Colonic mucosa (tissue), 4 donors: Measurements from ENCODE around the gene TK2. TPM values are rescaled to one million over a fixed set of nuclear protein-coding genes. Genes with fewer than 3 reads are reported as not detected.

Experiments used
- DNase-seq: peaks from one replicate; pipeline ENCODE4 v3.0.0-alpha.2; 2020
- H3K27ac ChIP-seq: fragments of 200-600 bp; one replicate; pipeline ENCODE4 v1.8.0; 2021
- H3K27me3 ChIP-seq: fragments of 200-600 bp; one replicate; pipeline ENCODE4 v1.8.0; 2021
- H3K36me3 ChIP-seq: fragments of 200-600 bp; one replicate; pipeline ENCODE4 v1.8.0; 2021
- H3K4me1 ChIP-seq: fragments of 200-600 bp; one replicate; pipeline ENCODE4 v1.8.0; 2021; ENCODE audit warnings: mild to moderate bottlenecking
- H3K4me3 ChIP-seq: fragments of 200-600 bp; one replicate; pipeline ENCODE4 v1.8.0; 2021
- H3K9ac ChIP-seq, 2 donors: one replicate each; pipeline ENCODE4 v1.7.0; 2013; ENCODE audit warnings: control low read depth in 2 of 2, low read depth in 2 of 2, low read length in 2 of 2
- H3K9me3 ChIP-seq: fragments of 200-600 bp; one replicate; pipeline ENCODE4 v1.8.0; 2021
- intact Hi-C: fragments of 100-400 bp; cut with DNase I; formaldehyde crosslinking; loops from one replicate; pipeline ENCODE4 v1.14.1; 2022
- total RNA-seq, 2 donors: library from RNA; stranded (reverse); fragmentation: NEBNext Ultra II Directional in 1 of 2; extraction: Animal tissue kit (Norgen Biotek cat#: 25700) in 1 of 2; gene quantifications; one replicate each; pipeline ENCODE4 v1.2.1, GENCODE V29; 2021
- TF ChIP-seq, protein P1 (sequence below): fragments of 200-600 bp; IDR thresholded peaks from one replicate; pipeline ENCODE4 v1.8.0; 2022; ENCODE audit warnings: antibody characterized with exemption, mild to moderate bottlenecking
- donor health status: healthy.
- donor health status: DM: no; HTN: no; CAD: no.
- donor health status: DM: no; HTN: no; CAD: no.

Gene TK2
- total RNA-seq, 2 donors from 2014 or later, result 11.9 to 17.0 TPM

DNA sequence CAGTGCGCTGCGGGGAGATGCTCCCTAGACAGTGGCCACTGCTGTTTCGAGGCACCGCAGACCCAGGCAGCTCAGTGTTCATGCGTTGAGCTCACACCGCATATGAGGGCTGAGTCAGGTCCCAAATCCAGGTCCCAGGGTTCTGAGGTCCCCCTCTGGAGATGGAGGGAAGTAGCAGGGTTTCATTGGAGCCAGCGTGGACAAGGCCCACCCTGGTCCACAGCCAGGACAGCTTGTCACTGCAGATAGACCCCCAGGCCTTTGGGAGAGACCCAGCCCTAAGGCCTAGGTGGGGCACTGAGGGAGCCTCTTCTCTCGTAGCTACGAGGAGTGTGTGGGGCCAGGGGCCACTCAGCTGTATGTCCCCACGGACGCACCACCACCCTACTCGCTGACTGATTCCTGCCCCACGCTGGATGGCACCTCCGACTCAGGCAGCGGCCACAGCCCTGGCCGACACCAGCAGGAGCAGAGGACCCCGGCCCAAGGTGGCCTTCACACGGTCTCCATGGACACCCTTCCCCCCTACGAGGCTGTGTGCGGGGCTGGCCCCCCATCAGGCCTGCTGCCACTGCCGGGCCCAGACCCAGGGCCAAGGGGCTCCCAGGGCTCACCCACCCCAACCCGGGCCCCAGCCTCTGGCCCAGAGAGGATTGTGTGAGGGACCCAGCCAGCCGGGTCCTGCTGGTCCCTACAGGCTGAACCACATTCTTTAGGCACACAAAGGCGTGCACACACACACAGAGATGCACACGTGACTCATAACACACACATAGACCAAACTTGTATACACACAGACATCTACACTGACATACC, 69.4 kb downstream of the TK2 start:
- no peaks in the 10 kb centered on the region for H3K27me3 ChIP-seq
- no peak for DNase-seq
- H3K4me1 ChIP-seq, result no peaks in the 10 kb centered on the region
- H3K9me3 ChIP-seq, result no peaks in the 10 kb centered on the region
- intact Hi-C loops, result no loop called here
- no peak overlapping the region for H3K27ac ChIP-seq
- H3K36me3 ChIP-seq, result no peaks in the 10 kb centered on the region
- no peak overlapping the region for H3K9ac ChIP-seq
- H3K4me3 ChIP-seq, result no peak overlapping the region
- TF ChIP-seq, protein P1, sequence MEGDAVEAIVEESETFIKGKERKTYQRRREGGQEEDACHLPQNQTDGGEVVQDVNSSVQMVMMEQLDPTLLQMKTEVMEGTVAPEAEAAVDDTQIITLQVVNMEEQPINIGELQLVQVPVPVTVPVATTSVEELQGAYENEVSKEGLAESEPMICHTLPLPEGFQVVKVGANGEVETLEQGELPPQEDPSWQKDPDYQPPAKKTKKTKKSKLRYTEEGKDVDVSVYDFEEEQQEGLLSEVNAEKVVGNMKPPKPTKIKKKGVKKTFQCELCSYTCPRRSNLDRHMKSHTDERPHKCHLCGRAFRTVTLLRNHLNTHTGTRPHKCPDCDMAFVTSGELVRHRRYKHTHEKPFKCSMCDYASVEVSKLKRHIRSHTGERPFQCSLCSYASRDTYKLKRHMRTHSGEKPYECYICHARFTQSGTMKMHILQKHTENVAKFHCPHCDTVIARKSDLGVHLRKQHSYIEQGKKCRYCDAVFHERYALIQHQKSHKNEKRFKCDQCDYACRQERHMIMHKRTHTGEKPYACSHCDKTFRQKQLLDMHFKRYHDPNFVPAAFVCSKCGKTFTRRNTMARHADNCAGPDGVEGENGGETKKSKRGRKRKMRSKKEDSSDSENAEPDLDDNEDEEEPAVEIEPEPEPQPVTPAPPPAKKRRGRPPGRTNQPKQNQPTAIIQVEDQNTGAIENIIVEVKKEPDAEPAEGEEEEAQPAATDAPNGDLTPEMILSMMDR, result no peak

DNA sequence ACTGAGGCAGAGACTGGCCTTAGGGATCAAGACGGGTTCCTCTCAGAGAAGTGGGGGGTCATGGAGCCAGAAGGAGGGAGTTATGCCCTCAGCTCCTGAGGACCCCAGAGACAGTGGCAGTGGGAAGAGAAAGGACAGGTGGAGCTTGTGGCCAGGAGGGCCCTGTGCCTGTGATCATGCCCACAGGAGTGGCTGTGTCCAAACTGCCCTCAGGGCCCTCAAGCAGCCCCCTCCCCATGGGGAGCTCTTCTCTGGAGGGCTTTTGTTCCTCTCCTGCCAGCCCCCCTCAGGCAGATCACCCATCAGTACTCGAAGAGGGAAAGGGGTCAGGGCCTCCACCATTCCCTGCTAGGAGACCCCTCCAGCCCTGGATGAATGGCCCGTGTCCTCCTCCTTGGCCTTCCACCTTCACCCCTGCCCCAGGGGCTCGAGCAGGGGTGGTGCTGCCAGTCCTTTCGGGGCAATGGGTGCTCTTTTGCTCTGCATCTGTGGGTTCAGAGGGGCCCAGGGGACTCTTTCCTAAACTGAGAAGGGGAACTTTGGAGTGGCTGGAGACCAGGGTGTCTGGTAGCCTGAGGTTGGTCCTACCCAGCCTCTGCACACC, 70.2 kb downstream of the TK2 start:
- Histone ChIP-seq H3K36me3 (no peaks in the 10 kb centered on the region), H3K4me3 (no peak overlapping the region), H3K27ac (no peak overlapping the region), H3K9ac (no peak overlapping the region), H3K9me3 (no peaks in the 10 kb centered on the region), H3K27me3 (no peaks in the 10 kb centered on the region), H3K4me1 (no peaks in the 10 kb centered on the region)
- TF ChIP-seq, protein P1, result no peak
- intact Hi-C loops, result no loop called here
- DNase-seq, result no peak

DNA sequence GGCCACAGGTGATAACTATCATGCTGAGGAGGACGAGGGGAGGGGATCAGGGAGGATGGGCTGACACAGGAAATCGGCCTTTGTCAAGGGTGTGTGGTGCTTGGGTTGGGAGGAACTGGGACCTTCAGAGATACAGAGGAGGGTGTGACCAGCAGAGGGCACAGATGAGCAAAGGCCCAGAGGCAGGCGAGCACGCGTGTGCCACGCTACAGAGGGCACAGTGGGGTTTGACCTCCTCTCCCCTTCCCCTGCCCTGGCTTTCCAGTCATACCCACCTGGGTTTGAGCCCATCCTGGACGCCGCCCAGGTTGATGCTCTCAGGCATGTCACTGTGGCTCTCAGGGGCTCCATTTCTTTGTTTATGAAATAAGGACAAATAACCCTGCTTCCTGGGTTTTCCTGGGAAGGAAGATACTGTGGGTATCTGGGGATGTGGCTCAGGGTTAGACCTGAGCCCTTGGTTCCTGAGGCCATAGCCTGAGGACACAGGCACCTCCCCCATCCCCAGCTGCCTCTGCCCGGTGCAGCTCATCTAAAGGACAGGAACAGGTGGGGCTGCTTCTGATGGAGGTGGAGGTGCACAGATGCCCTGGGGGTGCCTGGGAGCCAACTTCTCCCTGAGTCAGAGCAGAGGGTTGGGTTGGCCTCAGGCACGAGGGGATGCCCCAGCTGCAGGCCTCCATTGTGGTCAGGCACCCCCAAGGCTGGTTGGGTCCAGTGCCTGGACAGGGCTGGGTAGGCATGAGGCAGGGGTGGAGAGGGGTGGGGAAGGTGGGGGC, 71.0 kb downstream of the TK2 start:
- H3K36me3 ChIP-seq, result no peaks in the 10 kb centered on the region
- H3K4me1 ChIP-seq, result no peaks in the 10 kb centered on the region
- no peaks in the 10 kb centered on the region for H3K9me3 ChIP-seq
- H3K4me3 ChIP-seq, result no peak overlapping the region
- TF ChIP-seq, protein P1, result peak; percentile 86
- DNase-seq, result peak; percentile 83
- H3K9ac ChIP-seq, result no peak overlapping the region
- H3K27ac ChIP-seq, result no peak overlapping the region
- intact Hi-C loops, result no loop called here
- H3K27me3 ChIP-seq, result no peaks in the 10 kb centered on the region

DNA sequence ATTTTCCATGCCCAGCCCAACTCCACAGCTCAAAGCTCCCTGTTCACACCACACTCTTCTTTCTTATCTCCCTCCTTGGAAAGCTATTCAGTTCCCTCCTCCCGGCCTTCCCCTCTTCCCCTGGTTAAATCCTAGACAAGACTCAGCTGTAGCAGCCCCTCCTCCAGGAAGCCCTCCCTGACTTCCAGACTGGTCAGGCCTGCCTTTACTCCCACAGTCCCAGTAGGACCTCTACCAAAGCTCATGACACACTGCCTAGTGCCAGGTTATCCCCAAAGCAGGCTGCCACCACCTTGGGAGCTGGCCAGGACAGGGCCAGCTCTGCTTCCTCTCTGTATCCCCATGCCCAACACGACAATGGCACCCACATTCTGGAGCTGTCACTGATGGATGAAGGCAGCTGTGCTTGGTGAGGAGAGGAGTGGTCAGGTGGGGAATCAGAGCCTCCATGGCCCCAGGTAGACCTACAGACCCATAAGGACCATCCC, 72.8 kb downstream of the TK2 start:
- no peak for DNase-seq
- intact Hi-C loops, result no loop called here
- TF ChIP-seq, protein P1, result no peak

DNA sequence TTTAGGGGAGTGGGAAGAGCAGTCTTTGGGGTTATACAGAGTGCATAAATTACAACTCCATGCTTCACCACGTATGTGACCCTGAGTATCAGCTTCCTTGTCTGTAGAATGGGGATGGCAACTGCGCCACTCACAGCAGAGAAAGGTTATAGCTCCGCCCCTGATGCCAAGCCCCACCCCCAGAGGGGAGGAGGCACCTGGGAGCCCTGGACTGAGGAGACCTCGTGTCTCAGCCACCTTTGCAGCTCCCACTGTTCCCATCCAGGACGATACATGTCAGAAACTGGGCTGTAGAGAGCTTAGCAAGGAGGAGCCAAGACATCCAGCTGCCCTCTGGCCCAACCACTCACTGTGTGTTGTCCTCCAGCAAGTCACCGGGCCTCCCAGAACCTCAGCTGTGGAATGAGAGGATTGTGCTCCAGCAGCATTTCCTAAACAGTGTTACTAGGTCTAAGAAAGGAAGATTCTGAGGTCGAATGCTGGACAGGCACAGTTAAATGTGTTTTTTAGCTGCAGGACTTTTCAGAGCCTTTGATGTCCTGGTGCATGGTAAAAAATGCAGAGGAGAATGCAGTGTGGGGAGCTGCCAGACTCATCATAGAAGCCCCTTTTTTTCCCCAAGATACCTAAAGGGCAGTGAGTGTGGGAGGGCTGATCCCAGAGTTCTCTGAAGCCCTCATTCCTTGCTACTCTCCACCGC, 73.4 kb downstream of the TK2 start:
- Histone ChIP-seq H3K27ac (no peak overlapping the region), H3K36me3 (no peaks in the 10 kb centered on the region), H3K4me1 (no peaks in the 10 kb centered on the region), H3K9ac (no peak overlapping the region), H3K9me3 (no peaks in the 10 kb centered on the region), H3K27me3 (no peaks in the 10 kb centered on the region), H3K4me3 (no peak overlapping the region)
- DNase-seq, result peak; percentile 43
- intact Hi-C loops, result no loop called here
- TF ChIP-seq, protein P1, result no peak

More for the DNA sequence above, 72.8 kb downstream of the TK2 start:
- H3K27ac ChIP-seq, result no peak overlapping the region
- no peaks in the 10 kb centered on the region for H3K4me1 ChIP-seq
- no peaks in the 10 kb centered on the region for H3K27me3 ChIP-seq
- no peaks in the 10 kb centered on the region for H3K9me3 ChIP-seq
- H3K9ac ChIP-seq, result no peak overlapping the region
- no peak overlapping the region for H3K4me3 ChIP-seq
- no peaks in the 10 kb centered on the region for H3K36me3 ChIP-seq
